WI38 (cell line): Measurements from ENCODE around the gene SRGAP3.
A peak's percentile ranks its signal among the peaks of the same experiment; 100 is the strongest.

Experiments
- H3K4me3 ChIP-seq: 2 replicates; pipeline ENCODE4 v1.5.1; 2011; ENCODE audit warnings: low read depth, mild to moderate bottlenecking, control low read depth, low read length
- CTCF ChIP-seq: IDR thresholded peaks from 2 replicates; pipeline ENCODE4 v1.5.1; 2012; ENCODE audit warnings: low read depth, mild to moderate bottlenecking, control low read depth, low read length

Gene SRGAP3

GRCh38 chr3:8952130-8952529 is 297.3 kb downstream of the SRGAP3 start:
- TF ChIP-seq CTCF = no peak
- H3K4me3 ChIP-seq = no peak overlapping the region

GRCh38 chr3:8945890-8946600 is 303.4 kb downstream of the SRGAP3 start:
- TF ChIP-seq CTCF = no peak
- H3K4me3 ChIP-seq = no peak overlapping the region

- H3K4me3 ChIP-seq = no peak overlapping the region
- no peak for TF ChIP-seq CTCF
These were observed 306.5 kb downstream of the SRGAP3 start for GRCh38 chr3:8942746-8943488.

- TF ChIP-seq CTCF = no peak
- H3K4me3 ChIP-seq = no peak overlapping the region
These were observed 307.3 kb downstream of the SRGAP3 start for GRCh38 chr3:8942115-8942514.

GRCh38 chr3:8938021-8938420 is 311.4 kb downstream of the SRGAP3 start:
- no peak overlapping the region for H3K4me3 ChIP-seq
- TF ChIP-seq CTCF = peak; percentile 16; the same call in 1 of the 2 replicates

GRCh38 chr3:8937064-8938020 is 312.1 kb downstream of the SRGAP3 start:
- no peak for TF ChIP-seq CTCF
- H3K4me3 ChIP-seq = peak overlapping the region; percentile 21; the same call in 1 of the 2 replicates
